Uterus (tissue), 4 donors: ENCODE data around the gene LRRC55. TPM values are rescaled to one million over a fixed set of nuclear protein-coding genes. Genes with fewer than 3 reads are reported as not detected.

Source experiments
- DNase-seq, 2 donors: peaks; one replicate each; pipeline ENCODE4 v3.0.0-alpha.2; 2019 to 2020
- H3K27ac ChIP-seq, 2 donors: fragments of 200-600 bp; sonication (generic); 1 replicate in 1 of 2; 2 replicates in 1 of 2; pipeline ENCODE4 v1.5.1; 2016 to 2018
- H3K27me3 ChIP-seq, 2 donors: fragments of 200-600 bp; sonication (generic); one replicate each; pipeline ENCODE4 v1.5.1; 2018 to 2019; ENCODE audit warnings: control low read depth in 1 of 2
- H3K36me3 ChIP-seq, 2 donors: fragments of 200-600 bp; sonication (generic); one replicate each; pipeline ENCODE4 v1.5.1; 2019; ENCODE audit warnings: control low read depth in 1 of 2
- H3K4me1 ChIP-seq, 2 donors: fragments of 200-600 bp; sonication (generic); one replicate each; pipeline ENCODE4 v1.5.1; 2018 to 2019; ENCODE audit warnings: control low read depth in 1 of 2
- H3K4me3 ChIP-seq, 2 donors: fragments of 200-600 bp; sonication (generic); 1 replicate in 1 of 2; 2 replicates in 1 of 2; pipeline ENCODE4 v1.5.1; 2018 to 2019; ENCODE audit warnings: mild to moderate bottlenecking in 1 of 2
- H3K9me3 ChIP-seq, 2 donors: fragments of 200-600 bp; sonication (generic); one replicate each; pipeline ENCODE4 v1.5.1; 2019; ENCODE audit warnings: control low read depth in 1 of 2
- CTCF ChIP-seq, 4 experiments: fragments of 200-600 bp in 2 of 4; fragments of 450-650 bp in 2 of 4; sonication (generic) in 2 of 4; IDR thresholded peaks; one replicate each; pipeline ENCODE4 v1.5.1; 2016 to 2019; ENCODE audit warnings: antibody characterized with exemption in 4 of 4, mild to moderate bottlenecking in 2 of 4, moderate library complexity in 1 of 4
- POLR2A ChIP-seq, 2 donors: fragments of 450-650 bp; IDR thresholded peaks; one replicate each; pipeline ENCODE4 v1.6.1; 2016; ENCODE audit warnings: antibody characterized with exemption in 2 of 2, mild to moderate bottlenecking in 1 of 2, moderate library complexity in 1 of 2
- intact Hi-C: fragments of 100-400 bp; cut with DNase I; formaldehyde crosslinking; loops from one replicate; pipeline ENCODE4 v1.15.1; 2023; ENCODE audit warnings: low total_unique reads
- total RNA-seq, 4 donors: library from RNA; depleted of rRNA in 3 of 4; stranded (reverse); fragments of >200 nt in 3 of 4; gene quantifications; one replicate each; pipeline versions ENCODE4 v1.1.0 to v1.2.4, GENCODE V29; 2014 to 2023
- donor health status: DM: yes; HTN: yes; CAD: no.

Gene LRRC55
- total RNA-seq, 4 donors from 2014 or later, result 0.26 to 2.1 TPM; not detected in 2

DNA sequence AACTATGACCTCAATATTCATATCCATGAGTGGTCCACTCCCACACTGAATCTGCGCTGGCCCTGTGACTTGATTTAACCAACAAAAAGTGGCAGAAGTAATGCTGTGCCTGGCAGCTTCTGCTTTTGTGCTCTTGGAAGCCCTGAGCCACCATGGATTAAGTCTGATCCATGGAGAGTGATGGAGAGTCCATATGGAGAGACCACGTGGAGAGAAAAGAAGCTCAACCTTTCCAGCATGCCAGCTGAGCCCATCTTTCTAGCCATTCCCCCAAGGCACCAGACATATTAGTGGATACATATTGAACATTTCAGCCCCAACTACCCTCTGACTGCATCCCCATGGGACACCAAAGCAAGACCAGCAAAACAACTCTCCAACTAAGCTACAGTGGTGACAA lies 16.0 kb downstream of the LRRC55 start:
- H3K4me1 ChIP-seq, result no peaks in the 10 kb centered on the region
- H3K36me3 ChIP-seq, result no peaks in the 10 kb centered on the region
- TF ChIP-seq CTCF (IDR thresholded peaks at IDR 0.05) (no peak), POLR2A (IDR thresholded peaks at IDR 0.05) (no peak)
- H3K9me3 ChIP-seq, result no peaks in the 10 kb centered on the region
- no peak for DNase-seq
- no peaks in the 10 kb centered on the region for H3K27me3 ChIP-seq
- intact Hi-C loops, result no loop called here
- H3K27ac ChIP-seq, result no peak overlapping the region
- no peak overlapping the region for H3K4me3 ChIP-seq

- no peak for DNase-seq
- Histone ChIP-seq H3K4me3 (no peak overlapping the region), H3K27ac (no peak overlapping the region), H3K9me3 (no peaks in the 10 kb centered on the region), H3K27me3 (no peaks in the 10 kb centered on the region), H3K36me3 (no peaks in the 10 kb centered on the region), H3K4me1 (no peaks in the 10 kb centered on the region)
- intact Hi-C loops, result no loop called here
- no peak for TF ChIP-seq POLR2A (IDR thresholded peaks at IDR 0.05)
Measured at GRCh38 chr11:57199330-57199729, 17.6 kb downstream of the LRRC55 start.

- H3K27me3 ChIP-seq, result no peaks in the 10 kb centered on the region
- no peaks in the 10 kb centered on the region for H3K4me1 ChIP-seq
- H3K36me3 ChIP-seq, result no peaks in the 10 kb centered on the region
- no peaks in the 10 kb centered on the region for H3K9me3 ChIP-seq
- H3K27ac ChIP-seq, result peak overlapping the region; percentile 5 to 23
- no peak for DNase-seq
- TF ChIP-seq POLR2A (IDR thresholded peaks at IDR 0.05) (no peak), CTCF (IDR thresholded peaks at IDR 0.05) (no peak)
- intact Hi-C loops, result no loop called here
- H3K4me3 ChIP-seq, result no peak overlapping the region
Measured at GRCh38 chr11:57200917-57201316, 19.2 kb downstream of the LRRC55 start.

GRCh38 chr11:57202281-57202680 lies 20.5 kb downstream of the LRRC55 start:
- Histone ChIP-seq H3K27ac (no peak overlapping the region), H3K36me3 (no peaks in the 10 kb centered on the region), H3K4me3 (no peak overlapping the region), H3K9me3 (no peaks in the 10 kb centered on the region), H3K27me3 (no peaks in the 10 kb centered on the region), H3K4me1 (no peaks in the 10 kb centered on the region)
- TF ChIP-seq CTCF (IDR thresholded peaks at IDR 0.05) (no peak), POLR2A (IDR thresholded peaks at IDR 0.05) (no peak)
- no peak for DNase-seq
- intact Hi-C loops, result no loop called here

- Histone ChIP-seq H3K9me3 (no peaks in the 10 kb centered on the region), H3K27ac (no peak overlapping the region), H3K27me3 (no peaks in the 10 kb centered on the region), H3K4me1 (no peaks in the 10 kb centered on the region), H3K4me3 (no peak overlapping the region), H3K36me3 (no peaks in the 10 kb centered on the region)
- intact Hi-C loops, result no loop called here
- peak; percentile 62 to 76 for DNase-seq
- TF ChIP-seq CTCF (IDR thresholded peaks at IDR 0.05) (no peak), POLR2A (IDR thresholded peaks at IDR 0.05) (no peak)
Measured at GRCh38 chr11:57203359-57203758, 21.6 kb downstream of the LRRC55 start.

DNA sequence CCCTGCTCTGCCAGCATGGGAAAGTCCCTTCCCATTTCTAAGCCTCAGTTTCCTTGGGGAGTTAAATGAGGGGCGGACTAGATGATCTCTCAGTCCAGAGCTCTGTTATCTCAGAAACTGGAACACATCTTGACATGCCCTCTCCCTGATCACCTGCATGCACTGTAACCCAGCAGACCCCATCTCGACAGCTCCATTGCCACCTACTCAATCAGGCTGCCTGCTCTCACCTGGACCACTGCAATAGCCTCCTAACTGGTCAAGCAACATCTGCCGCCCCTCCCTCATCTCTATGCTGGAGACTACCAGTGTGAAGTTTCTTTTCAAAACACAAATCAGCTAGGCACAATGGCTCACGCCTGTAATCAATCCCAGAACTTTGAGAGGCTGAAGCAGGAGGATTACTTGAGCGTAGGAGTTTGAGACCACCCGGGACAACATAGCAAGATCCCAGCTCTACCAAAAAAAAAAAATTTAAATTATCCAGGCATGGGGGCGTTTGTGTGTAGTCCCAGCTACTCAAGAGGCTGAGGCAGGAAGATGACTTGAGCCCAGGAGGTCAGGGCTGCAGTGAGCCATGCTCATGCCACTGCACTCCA lies 22.2 kb downstream of the LRRC55 start:
- DNase-seq, result no peak
- TF ChIP-seq POLR2A (IDR thresholded peaks at IDR 0.05) (no peak), CTCF (IDR thresholded peaks at IDR 0.05) (no peak)
- Histone ChIP-seq H3K4me1 (no peaks in the 10 kb centered on the region), H3K27ac (no peak overlapping the region), H3K36me3 (no peaks in the 10 kb centered on the region), H3K4me3 (no peak overlapping the region), H3K9me3 (no peaks in the 10 kb centered on the region), H3K27me3 (no peaks in the 10 kb centered on the region)
- intact Hi-C loops, result no loop called here
